ENCODE results near the gene HOXB13. TPM values are rescaled to one million over a fixed set of nuclear protein-coding genes. Genes with fewer than 3 reads are reported as not detected.
"Not testable (repeated sequence)": the region's sequence is repeated elsewhere in the genome, so short reads cannot be mapped to it uniquely, and the experiment has no call there.

HOXB13 gene
- total and polyA plus RNA-seq, 8 donors = 0.15 to 0.29 TPM; not detected in 6

GRCh38 chr17:48718227-48718760 is 10.3 kb downstream of the HOXB13 start:
- intact Hi-C loops (cut with DNase I; ENCODE audit: low total_unique reads) = no loop called here
- DNase-seq = peak in 1 of 2 donors; percentile 32
- WGBS, 5 donors = 13 to 19% (median 16%) methylated on average over 24 of the region's 24 CpGs
- Histone ChIP-seq H3K4me3 (no peak overlapping the region), H3K27ac (no peak overlapping the region), H3K27me3 (peaks cover 45 to 100% (median 84%) of the 10 kb centered on the region in 3 donors), H3K36me3 (no peaks in the 10 kb centered on the region), H3K9me3 (peaks cover 0 to 15% (median 0%) of the 10 kb centered on the region in 4 donors), H3K4me1 (peaks cover 0 to 28% (median 15%) of the 10 kb centered on the region in 4 donors)
- TF ChIP-seq POLR2A (IDR thresholded peaks at IDR 0.05) (no peak), EP300 (IDR thresholded peaks at IDR 0.05) (no peak), POLR2AphosphoS5 (IDR thresholded peaks at IDR 0.05) (no peak), CTCF (IDR thresholded peaks at IDR 0.05) (no peak)

- TF ChIP-seq POLR2AphosphoS5 (IDR thresholded peaks at IDR 0.05) (no peak), CTCF (IDR thresholded peaks at IDR 0.05) (no peak), POLR2A (IDR thresholded peaks at IDR 0.05) (no peak), EP300 (IDR thresholded peaks at IDR 0.05) (no peak)
- DNase-seq = no peak
- WGBS, 5 donors = 11 to 17% (median 14%) methylated on average over 10 of the region's 10 CpGs
- peaks cover 38 to 99% (median 80%) of the 10 kb centered on the region in 3 donors for H3K27me3 ChIP-seq
- H3K27ac ChIP-seq = no peak overlapping the region
- no peaks in the 10 kb centered on the region for H3K36me3 ChIP-seq
- H3K9me3 ChIP-seq = peaks cover 0 to 15% (median 0%) of the 10 kb centered on the region in 4 donors
- intact Hi-C loops (cut with DNase I; ENCODE audit: low total_unique reads) = no loop called here
- peaks cover 0 to 21% (median 11%) of the 10 kb centered on the region in 4 donors for H3K4me1 ChIP-seq
- no peak overlapping the region for H3K4me3 ChIP-seq
These were observed 11.0 kb downstream of the HOXB13 start for GRCh38 chr17:48717367-48718226.

GRCh38 chr17:48716549-48716948 is 12.0 kb downstream of the HOXB13 start:
- H3K27ac ChIP-seq; H3K4me3 ChIP-seq; DNase-seq; intact Hi-C loops (cut with DNase I; ENCODE audit: low total_unique reads); H3K36me3 ChIP-seq: not testable (repeated sequence)
- H3K9me3 ChIP-seq = peaks cover 0 to 15% (median 0%) of the 10 kb centered on the region in 4 donors
- peaks cover 32 to 99% (median 70%) of the 10 kb centered on the region in 3 donors for H3K27me3 ChIP-seq
- WGBS, 5 donors = 55 to 74% (median 62%) methylated on average over 3 of the region's 3 CpGs
- peaks cover 0 to 19% (median 11%) of the 10 kb centered on the region in 4 donors for H3K4me1 ChIP-seq

- no peak for DNase-seq
- intact Hi-C loops (cut with DNase I; ENCODE audit: low total_unique reads) = no loop called here
These were observed 12.8 kb downstream of the HOXB13 start for GRCh38 chr17:48715496-48716399.

More at GRCh38 chr17:48715496-48716399, 12.8 kb downstream of the HOXB13 start:
- H3K27ac ChIP-seq = no peak overlapping the region
- 25 to 35% (median 32%) methylated on average over 5 of the region's 5 CpGs for WGBS, 5 donors
- H3K36me3 ChIP-seq = no peaks in the 10 kb centered on the region
- TF ChIP-seq EP300 (IDR thresholded peaks at IDR 0.05) = no peak
- TF ChIP-seq CTCF (IDR thresholded peaks at IDR 0.05) = no peak
- TF ChIP-seq POLR2A (IDR thresholded peaks at IDR 0.05) = no peak
- no peak for TF ChIP-seq POLR2AphosphoS5 (IDR thresholded peaks at IDR 0.05)
- no peak overlapping the region for H3K4me3 ChIP-seq
- peaks cover 32 to 99% (median 66%) of the 10 kb centered on the region in 3 donors for H3K27me3 ChIP-seq
- H3K4me1 ChIP-seq = peaks cover 0 to 19% (median 11%) of the 10 kb centered on the region in 4 donors
- H3K9me3 ChIP-seq = peaks cover 0 to 15% (median 0%) of the 10 kb centered on the region in 4 donors

All from stomach (tissue), 9 donors.